GM23248 (cell line): ENCODE data around the gene CYP2C18. TPM values are rescaled to one million over a fixed set of nuclear protein-coding genes. Genes with fewer than 3 reads are reported as not detected.
"Not testable (repeated sequence)": the region's sequence is repeated elsewhere in the genome, so short reads cannot be mapped to it uniquely, and the experiment has no call there.

Source experiments
- DNase-seq: peaks from one replicate; pipeline ENCODE4 v3.0.0-alpha.2; 2015
- H2AFZ ChIP-seq: fragments of 200-600 bp; sonication (generic); 2 replicates; pipeline ENCODE4 v1.6.1; 2016; ENCODE audit warnings: antibody characterized with exemption
- H3F3A ChIP-seq: fragments of 200-600 bp; sonication (generic); 2 replicates; pipeline ENCODE4 v1.6.1; 2016; ENCODE audit warnings: mild to moderate bottlenecking, antibody characterized with exemption, mixed run types; ENCODE audit not compliant: insufficient read depth
- H3K27ac ChIP-seq: fragments of 200-600 bp; sonication (generic); 2 replicates; pipeline ENCODE4 v1.5.1; 2016; ENCODE audit warnings: mild to moderate bottlenecking
- H3K27me3 ChIP-seq: fragments of 200-600 bp; sonication (generic); replicated peaks from 2 replicates; pipeline ENCODE4 v1.6.1; 2016; ENCODE audit warnings: mild to moderate bottlenecking; ENCODE audit not compliant: insufficient read depth
- H3K36me3 ChIP-seq: fragments of 200-600 bp; sonication (generic); 2 replicates; pipeline ENCODE4 v1.6.1; 2016; ENCODE audit warnings: low read depth, mild to moderate bottlenecking
- H3K4me1 ChIP-seq: fragments of 200-600 bp; sonication (generic); 2 replicates; pipeline ENCODE4 v1.6.1; 2016; ENCODE audit warnings: mild to moderate bottlenecking; ENCODE audit not compliant: insufficient read depth
- H3K4me2 ChIP-seq: fragments of 200-600 bp; sonication (generic); one replicate; pipeline ENCODE4 v1.6.1; 2016; ENCODE audit warnings: mild to moderate bottlenecking; ENCODE audit not compliant: unreplicated experiment
- H3K4me3 ChIP-seq: fragments of 200-600 bp; sonication (generic); 2 replicates; pipeline ENCODE4 v1.5.1; 2016; ENCODE audit warnings: mild to moderate bottlenecking
- H3K79me2 ChIP-seq: fragments of 200-600 bp; sonication (generic); 2 replicates; pipeline ENCODE4 v1.6.1; 2016; ENCODE audit warnings: mild to moderate bottlenecking; ENCODE audit not compliant: insufficient read depth
- H3K9ac ChIP-seq: fragments of 200-600 bp; sonication (generic); 2 replicates; pipeline ENCODE4 v1.6.1; 2016; ENCODE audit warnings: mild to moderate bottlenecking
- H3K9me2 ChIP-seq: fragments of 200-600 bp; sonication (generic); 2 replicates; pipeline ENCODE4 v1.6.1; 2016; ENCODE audit warnings: mixed run types, mild to moderate bottlenecking, moderate library complexity; ENCODE audit not compliant: insufficient read depth
- H3K9me3 ChIP-seq: fragments of 200-600 bp; sonication (generic); one replicate; pipeline ENCODE4 v1.6.1; 2017; ENCODE audit warnings: low read depth
- H4K20me1 ChIP-seq: fragments of 200-600 bp; sonication (generic); 2 replicates; pipeline ENCODE4 v1.6.0; 2016; ENCODE audit not compliant: insufficient read depth
- EZH2 ChIP-seq: fragments of 200-600 bp; sonication (generic); IDR thresholded peaks from 2 replicates; pipeline ENCODE4 v1.6.1; 2018; ENCODE audit warnings: antibody characterized with exemption, mild to moderate bottlenecking; ENCODE audit not compliant: insufficient read depth, poor library complexity, severe bottlenecking
- EZH2phosphoT487 ChIP-seq: fragments of 200-600 bp; sonication (generic); IDR thresholded peaks from 2 replicates; pipeline ENCODE4 v1.6.1; 2018; ENCODE audit warnings: antibody characterized with exemption, moderate library complexity, mild to moderate bottlenecking, low read depth; ENCODE audit not compliant: insufficient read depth
- WGBS, 2 experiments: methylation state at CpG; one replicate each; pipeline ENCODE4 v1.1.6; 2015 to 2017; ENCODE audit warnings: low lambda C conversion rate in 2 of 2, low coverage in 1 of 2; ENCODE audit errors: missing lambda C conversion rate in 2 of 2; 5-methylcytosine and 5-hydroxymethylcytosine counted together
- in situ Hi-C: fragments of 300-500 bp; cut with MboI; formaldehyde crosslinking; loops from 2 replicates; pipeline ENCODE4 v1.15.0; 2020
- polyA plus RNA-seq: library from polyadenylated mRNA; unstranded; fragments of >200 nt; fragmentation: Nextera tagmentation; extraction: Ambion mirVana; gene quantifications from 2 replicates; pipeline ENCODE4 v1.2.1, GENCODE V29; 2016
- total RNA-seq: library from RNA; depleted of rRNA; stranded (reverse); fragments of >200 nt; shearing (Covaris generic); gene quantifications from 2 replicates; pipeline ENCODE4 v1.2.3, GENCODE V29; 2014

The CYP2C18 gene
- total and polyA plus RNA-seq, 2 experiments from 2014 or later = not detected

DNA sequence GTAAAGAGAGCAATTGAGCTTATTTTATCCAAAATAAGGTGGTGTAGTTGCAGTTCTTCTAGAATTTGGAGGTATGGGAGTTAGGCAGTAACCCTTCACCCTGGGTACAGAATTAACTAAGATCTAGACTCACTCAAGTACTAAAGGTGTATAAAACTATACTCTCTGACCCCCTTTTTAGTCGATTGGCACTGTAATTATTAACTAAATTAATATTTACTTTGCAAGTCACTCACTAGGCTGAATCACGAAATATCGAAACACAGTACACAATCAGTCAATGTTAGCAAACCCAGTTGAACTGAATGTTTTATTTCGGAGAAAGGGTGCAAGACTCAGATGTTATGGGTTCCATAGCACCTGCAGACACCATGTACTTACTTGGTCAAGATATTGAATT lies 64.3 kb downstream of the CYP2C18 start:
- H3K4me3 ChIP-seq = no peak overlapping the region
- H3K27me3 ChIP-seq = no peaks in the 10 kb centered on the region
- no peaks in the 10 kb centered on the region for H3K36me3 ChIP-seq
- no peak overlapping the region for H3K27ac ChIP-seq
- H3K4me2 ChIP-seq = no peak overlapping the region
- no peaks in the 10 kb centered on the region for H3K79me2 ChIP-seq
- no peak overlapping the region for H3K9ac ChIP-seq
- H3K4me1 ChIP-seq = no peaks in the 10 kb centered on the region
- TF ChIP-seq EZH2 (no peak), EZH2phosphoT487 (no peak)
- no peak for DNase-seq
- no peaks in the 10 kb centered on the region for H3K9me3 ChIP-seq
- H3F3A ChIP-seq = no peaks in the 10 kb centered on the region
- H2AFZ ChIP-seq = no peak overlapping the region
- 9 to 14% methylated on average over 4 of the region's 4 CpGs for WGBS, 2 experiments
- no peaks in the 10 kb centered on the region for H4K20me1 ChIP-seq
- in situ Hi-C loops = no loop called here
- no peaks in the 10 kb centered on the region for H3K9me2 ChIP-seq

GRCh38 chr10:94757916-94758315 lies 74.4 kb downstream of the CYP2C18 start:
- Histone ChIP-seq H3K4me2 (no peak overlapping the region), H3K79me2 (no peaks in the 10 kb centered on the region), H3F3A (no peaks in the 10 kb centered on the region), H3K27me3 (no peaks in the 10 kb centered on the region), H3K36me3 (no peaks in the 10 kb centered on the region), H3K4me3 (no peak overlapping the region), H4K20me1 (no peaks in the 10 kb centered on the region), H3K27ac (no peak overlapping the region), H3K9ac (no peak overlapping the region), H3K4me1 (no peaks in the 10 kb centered on the region), H3K9me2 (no peaks in the 10 kb centered on the region), H2AFZ (no peak overlapping the region), H3K9me3 (no peaks in the 10 kb centered on the region)
- in situ Hi-C loops = no loop called here
- TF ChIP-seq EZH2 = no peak
- TF ChIP-seq EZH2phosphoT487 = no peak
- no peak for DNase-seq
- WGBS, 2 experiments = 14 to 26% methylated on average over 2 of the region's 2 CpGs

GRCh38 chr10:94760586-94761178 lies 77.2 kb downstream of the CYP2C18 start:
- 7 to 8% methylated on average over 2 of the region's 2 CpGs for WGBS, 2 experiments
- in situ Hi-C loops = no loop called here
- Histone ChIP-seq H3K4me3 (no peak overlapping the region), H3K36me3 (no peaks in the 10 kb centered on the region), H3K79me2 (no peaks in the 10 kb centered on the region), H3K9ac (no peak overlapping the region), H3K4me2 (no peak overlapping the region), H4K20me1 (no peaks in the 10 kb centered on the region), H3K27me3 (no peaks in the 10 kb centered on the region), H2AFZ (no peak overlapping the region), H3K4me1 (no peaks in the 10 kb centered on the region), H3K9me3 (no peaks in the 10 kb centered on the region), H3F3A (no peaks in the 10 kb centered on the region), H3K27ac (no peak overlapping the region), H3K9me2 (no peaks in the 10 kb centered on the region)
- TF ChIP-seq EZH2 (no peak), EZH2phosphoT487 (no peak)
- no peak for DNase-seq

DNA sequence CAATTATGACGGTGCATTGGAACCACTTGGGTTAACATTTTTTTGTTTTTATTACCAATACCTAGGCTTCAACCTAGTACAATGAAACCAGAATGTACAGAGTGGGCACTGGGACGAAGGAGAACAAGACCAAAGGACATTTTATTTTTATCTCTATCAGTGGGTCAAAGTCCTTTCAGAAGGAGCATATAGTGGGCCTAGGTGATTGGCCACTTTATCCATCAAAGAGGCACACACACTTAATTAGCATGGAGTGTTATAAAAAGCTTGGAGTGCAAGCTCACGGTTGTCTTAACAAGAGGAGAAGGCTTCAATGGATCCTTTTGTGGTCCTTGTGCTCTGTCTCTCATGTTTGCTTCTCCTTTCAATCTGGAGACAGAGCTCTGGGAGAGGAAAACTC lies 78.9 kb downstream of the CYP2C18 start, which contains the start of gene CYP2C19:
Gene CYP2C19, plus strand, starts transcription at position 289 of the 400 bp plus-strand sequence. Its CDS starts 25 bp downstream, at position 314.
- Histone ChIP-seq H3K27me3 (no peaks in the 10 kb centered on the region), H3K4me1 (no peaks in the 10 kb centered on the region), H3F3A (no peaks in the 10 kb centered on the region), H4K20me1 (no peaks in the 10 kb centered on the region), H3K9ac (no peak within 1 kb of the TSS), H3K9me2 (no peaks in the 10 kb centered on the region), H3K9me3 (no peaks in the 10 kb centered on the region), H3K36me3 (no peaks in the 10 kb centered on the region), H3K27ac (no peak within 1 kb of the TSS), H3K79me2 (no peaks in the 10 kb centered on the region), H3K4me3 (no peak within 1 kb of the TSS), H2AFZ (no peak within 1 kb of the TSS), H3K4me2 (no peak within 1 kb of the TSS)
- WGBS, 2 experiments = 7 to 15% methylated on average over 3 of the region's 3 CpGs
- in situ Hi-C loops = no loop called here
- TF ChIP-seq EZH2phosphoT487 (no peak), EZH2 (no peak)
- no peak for DNase-seq

DNA sequence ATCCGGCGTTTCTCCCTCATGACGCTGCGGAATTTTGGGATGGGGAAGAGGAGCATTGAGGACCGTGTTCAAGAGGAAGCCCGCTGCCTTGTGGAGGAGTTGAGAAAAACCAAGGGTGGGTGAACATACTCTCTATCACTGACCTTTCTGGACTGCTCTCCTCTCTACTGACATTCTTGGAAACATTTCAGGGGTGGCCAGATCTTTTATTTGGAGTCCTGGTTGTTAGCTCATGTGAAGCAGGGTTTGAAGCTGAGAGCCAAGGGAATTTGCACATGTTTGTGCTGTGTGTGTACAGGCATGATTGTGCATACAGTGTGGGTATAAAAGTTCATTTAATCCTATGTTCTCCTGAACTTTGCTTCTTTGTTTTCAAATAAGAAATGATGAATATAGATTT lies 91.9 kb downstream of the CYP2C18 start:
- H3K36me3 ChIP-seq, H4K20me1 ChIP-seq, H3K4me2 ChIP-seq, H2AFZ ChIP-seq, H3K4me1 ChIP-seq, H3F3A ChIP-seq, in situ Hi-C loops, H3K27ac ChIP-seq, H3K9me2 ChIP-seq, H3K79me2 ChIP-seq, H3K9me3 ChIP-seq, H3K9ac ChIP-seq, DNase-seq, H3K27me3 ChIP-seq, H3K4me3 ChIP-seq: not testable (repeated sequence)
- WGBS, 2 experiments = 56 to 59% methylated on average over 6 of the region's 6 CpGs
